SK-N-SH (cell line): ENCODE measurements around the gene CAPZA3. TPM values are rescaled to one million over a fixed set of nuclear protein-coding genes. Genes with fewer than 3 reads are reported as not detected.

Experiments
- CTCF ChIA-PET: fragments of 300-600, 350-600 bp; formaldehyde crosslinking; extraction: SDS; loops from one replicate; lab custom pipeline; 2021; lab: Yijun Ruan, JAX
- POLR2A ChIA-PET: fragments of 350-600 bp; sonication (Branson Sonifier 250); formaldehyde crosslinking; extraction: SDS; loops from one replicate; lab custom pipeline; 2020; ENCODE audit warnings: antibody characterized with exemption, inconsistent platforms; lab: Yijun Ruan, JAX
- DNase-seq: peaks from one replicate; pipeline ENCODE4 v3.0.0; 2012
- H2AFZ ChIP-seq: fragments of 200-600 bp; sonication (generic); 2 replicates; pipeline ENCODE4 v1.8.1; 2016; ENCODE audit warnings: antibody characterized with exemption, mild to moderate bottlenecking, low read depth
- H3F3A ChIP-seq: fragments of 200-600 bp; sonication (generic); replicated peaks from 2 replicates; pipeline ENCODE3; 2016; ENCODE audit warnings: antibody characterized with exemption, mild to moderate bottlenecking; ENCODE audit not compliant: insufficient read depth
- H3K27ac ChIP-seq, 2 experiments: fragments of 200-500 bp in 1 of 2; fragments of 200-600 bp in 1 of 2; sonication (Bioruptor generic) in 1 of 2; sonication (generic), shearing (Covaris generic) in 1 of 2; 2 replicates each; pipeline versions ENCODE4 v1.5.1 to v1.6.1; 2014 to 2016; ENCODE audit warnings: low read depth in 2 of 2, inconsistent platforms in 1 of 2, low read length in 1 of 2, mild to moderate bottlenecking in 1 of 2, mixed read lengths in 1 of 2
- H3K27me3 ChIP-seq: fragments of 200-600 bp; sonication (generic), shearing (Covaris generic); 2 replicates; pipeline ENCODE4 v1.6.1; 2016; ENCODE audit warnings: mixed run types; ENCODE audit not compliant: insufficient read depth
- H3K36me3 ChIP-seq, 2 experiments: fragments of 200-500 bp in 1 of 2; fragments of 200-600 bp in 1 of 2; sonication (Bioruptor generic) in 1 of 2; sonication (generic) in 1 of 2; replicated peaks in 1 of 2; 2 replicates each; pipeline versions ENCODE3 to v1.5.1; 2014 to 2016; ENCODE audit warnings: low read length in 1 of 2, mild to moderate bottlenecking in 1 of 2; ENCODE audit not compliant: insufficient read depth in 2 of 2, control insufficient read depth in 1 of 2
- H3K4me1 ChIP-seq, 2 experiments: fragments of 200-500 bp in 1 of 2; fragments of 200-600 bp in 1 of 2; sonication (Bioruptor generic) in 1 of 2; sonication (generic), shearing (Covaris generic) in 1 of 2; 2 replicates each; pipeline versions ENCODE4 v1.5.1 to v1.6.1; 2014 to 2016; ENCODE audit warnings: low read depth in 1 of 2, low read length in 1 of 2, mixed run types in 1 of 2; ENCODE audit not compliant: insufficient read depth in 2 of 2, control insufficient read depth in 1 of 2
- H3K4me2 ChIP-seq: fragments of 200-600 bp; sonication (generic), shearing (Covaris generic); 2 replicates; pipeline ENCODE4 v1.6.1; 2017; ENCODE audit warnings: mixed run types
- H3K4me3 ChIP-seq, 2 experiments: fragments of 200-500 bp in 1 of 2; fragments of 200-600 bp in 1 of 2; sonication (Bioruptor generic) in 1 of 2; sonication (generic), shearing (Covaris generic) in 1 of 2; 2 replicates each; pipeline versions ENCODE4 v1.5.1 to v1.8.1; 2014 to 2016; ENCODE audit warnings: low read depth in 2 of 2, inconsistent platforms in 1 of 2, low read length in 1 of 2, mild to moderate bottlenecking in 1 of 2, mixed read lengths in 1 of 2, moderate library complexity in 1 of 2
- H3K79me2 ChIP-seq: fragments of 200-600 bp; sonication (generic); 2 replicates; pipeline ENCODE4 v1.8.1; 2017; ENCODE audit warnings: mild to moderate bottlenecking; ENCODE audit not compliant: insufficient read depth
- H3K9ac ChIP-seq: fragments of 200-600 bp; sonication (generic); 2 replicates; pipeline ENCODE4 v1.6.1; 2017; ENCODE audit warnings: mixed run types
- H3K9me2 ChIP-seq: fragments of 200-600 bp; sonication (generic); 2 replicates; pipeline ENCODE4 v1.6.1; 2017; ENCODE audit warnings: mixed run types
- H3K9me3 ChIP-seq: fragments of 200-600 bp; sonication (generic); 2 replicates; pipeline ENCODE4 v1.6.1; 2017; ENCODE audit warnings: mixed run types, mild to moderate bottlenecking, moderate library complexity
- H4K20me1 ChIP-seq: fragments of 200-600 bp; sonication (generic); 2 replicates; pipeline ENCODE4 v1.6.1; 2017; ENCODE audit warnings: mild to moderate bottlenecking, mixed run types; ENCODE audit not compliant: insufficient read depth
- CTCF ChIP-seq: fragments of 200-600 bp; sonication (generic); IDR thresholded peaks from 2 replicates; pipeline ENCODE4 v1.6.1; 2017; ENCODE audit warnings: antibody characterized with exemption, mild to moderate bottlenecking, moderate library complexity
- FOSL2 ChIP-seq: IDR thresholded peaks from 2 replicates; pipeline ENCODE4 v1.4.0; 2012; ENCODE audit warnings: low read depth, mild to moderate bottlenecking, moderate library complexity, borderline replicate concordance
- FOXJ3 ChIP-seq: sonication (generic); formaldehyde crosslinking; IDR thresholded peaks from 2 replicates; pipeline ENCODE4 v1.5.1; 2020; ENCODE audit warnings: mild to moderate bottlenecking, missing genetic modification reagents
- GATA2 ChIP-seq: sonication (generic); formaldehyde crosslinking; IDR thresholded peaks from 2 replicates; pipeline ENCODE4 v1.5.0; 2020; ENCODE audit warnings: mild to moderate bottlenecking, missing genetic modification reagents
- MEF2A ChIP-seq: IDR thresholded peaks from 2 replicates; pipeline ENCODE4 v1.4.0; 2012; ENCODE audit warnings: low read depth, borderline replicate concordance
- MXI1 ChIP-seq: IDR thresholded peaks from 2 replicates; pipeline ENCODE4 v1.6.1; 2012; ENCODE audit warnings: mild to moderate bottlenecking, low read depth, low read length, improper control_type of control experiment
- NRF1 ChIP-seq: IDR thresholded peaks from 2 replicates; pipeline ENCODE4 v1.6.1; 2012; ENCODE audit warnings: low read depth, mild to moderate bottlenecking, low read length
- PBX3 ChIP-seq: IDR thresholded peaks from 2 replicates; pipeline ENCODE4; 2012
- POLR2AphosphoS5 ChIP-seq: IDR thresholded peaks from 2 replicates; pipeline ENCODE4 v1.6.1; 2012; ENCODE audit warnings: low read depth, low read length
- RAD21 ChIP-seq: IDR thresholded peaks from 2 replicates; pipeline ENCODE4 v1.6.1; 2012; ENCODE audit warnings: mild to moderate bottlenecking, low read length
- RCOR1 ChIP-seq: fragments of 150-350 bp; IDR thresholded peaks from 2 replicates; pipeline ENCODE4 v1.6.1; 2017; ENCODE audit warnings: antibody characterized with exemption, low read length
- RFX5 ChIP-seq: IDR thresholded peaks from 2 replicates; pipeline ENCODE4 v1.6.1; 2012; ENCODE audit warnings: mild to moderate bottlenecking, improper control_type of control experiment, low read length
- SIN3A ChIP-seq: IDR thresholded peaks from 2 replicates; pipeline ENCODE4 v1.6.1; 2012; ENCODE audit warnings: low read depth, mild to moderate bottlenecking, low read length, moderate library complexity, borderline replicate concordance
- SMC3 ChIP-seq: IDR thresholded peaks from 2 replicates; pipeline ENCODE4 v1.6.1; 2012; ENCODE audit warnings: low read depth, low read length, improper control_type of control experiment
- TAF1 ChIP-seq: IDR thresholded peaks from 2 replicates; pipeline ENCODE4 v1.6.1; 2012; ENCODE audit warnings: low read depth, mild to moderate bottlenecking, low read length, moderate library complexity, borderline replicate concordance
- TCF12 ChIP-seq: IDR thresholded peaks from 2 replicates; pipeline ENCODE4 v1.4.0; 2012
- TEAD4 ChIP-seq: IDR thresholded peaks from 2 replicates; pipeline ENCODE4 v1.4.0; 2012; ENCODE audit warnings: mild to moderate bottlenecking, borderline replicate concordance; ENCODE audit not compliant: insufficient read depth
- USF2 ChIP-seq: fragments of 150-350 bp; IDR thresholded peaks from 2 replicates; pipeline ENCODE4 v1.6.1; 2017; ENCODE audit warnings: antibody characterized with exemption, low read length, low read depth, borderline replicate concordance
- YY1 ChIP-seq: IDR thresholded peaks from 2 replicates; pipeline ENCODE4 v1.4.0; 2012; ENCODE audit warnings: low read depth, mild to moderate bottlenecking
- ZBTB33 ChIP-seq: IDR thresholded peaks from 2 replicates; pipeline ENCODE4 v1.4.0; 2012; ENCODE audit warnings: low read depth, borderline replicate concordance
- WGBS: methylation state at CpG from one replicate; pipeline ENCODE4 v1.1.6; 2017; ENCODE audit warnings: low lambda C conversion rate; 5-methylcytosine and 5-hydroxymethylcytosine counted together
- polyA plus RNA-seq, 3 experiments: library from polyadenylated mRNA; depleted of rRNA; stranded (reverse); fragments of >200 nt; gene quantifications; 2 replicates each; pipeline ENCODE4 v1.2.3, GENCODE V29; 2012

CAPZA3 gene
- polyA plus RNA-seq, 1 of the 3 experiments (the other 2 are of a cell fraction): not detected

GRCh38 chr12:18753481-18754123, 15.7 kb downstream of the CAPZA3 start (continued):
- TF ChIP-seq PBX3: no peak
- no peak for TF ChIP-seq SMC3
- no peak for TF ChIP-seq MXI1
- TF ChIP-seq NRF1: no peak
- TF ChIP-seq YY1: no peak
- TF ChIP-seq MEF2A: no peak
- no peak for TF ChIP-seq RCOR1

GRCh38 chr12:18754124-18754707, 16.3 kb downstream of the CAPZA3 start:
- POLR2A ChIA-PET: no interaction called here
- Histone ChIP-seq H2AFZ (no peak overlapping the region), H3K79me2 (no peaks in the 10 kb centered on the region), H3F3A (no peaks in the 10 kb centered on the region), H3K36me3 (no peaks in the 10 kb centered on the region), H3K27ac (no peak overlapping the region), H3K9ac (no peak overlapping the region), H3K9me3 (no peaks in the 10 kb centered on the region), H3K4me1 (peaks cover 0 to 8% of the 10 kb centered on the region in 2 experiments; a peak in 1 of 4 replicates), H3K9me2 (no peaks in the 10 kb centered on the region), H3K4me3 (no peak overlapping the region), H3K4me2 (no peak overlapping the region), H3K27me3 (no peaks in the 10 kb centered on the region), H4K20me1 (no peaks in the 10 kb centered on the region)
- CTCF ChIA-PET: interaction anchor here (0.7 kb wide), 1 partner anchor 53 kb away, joined by 3 read pairs; no protein-coding TSS in a partner anchor
- WGBS: 69% methylated on average over 4 of the region's 6 CpGs
- DNase-seq: no peak
- TF ChIP-seq TEAD4: no peak
- TF ChIP-seq SIN3A: no peak
- no peak for TF ChIP-seq TAF1
- no peak for TF ChIP-seq CTCF
- no peak for TF ChIP-seq FOSL2
- TF ChIP-seq RCOR1: no peak
- no peak for TF ChIP-seq GATA2 (CRISPR knock-in tag)
- TF ChIP-seq ZBTB33: no peak
- no peak for TF ChIP-seq USF2
- TF ChIP-seq RFX5: no peak
- no peak for TF ChIP-seq POLR2AphosphoS5
- TF ChIP-seq SMC3: no peak
- no peak for TF ChIP-seq RAD21
- TF ChIP-seq YY1: no peak
- TF ChIP-seq TCF12: no peak
- TF ChIP-seq FOXJ3 (CRISPR knock-in tag): no peak
